Progenitor cell of endocrine pancreas (in vitro differentiated cells): ENCODE measurements around the gene DPH3. TPM values are rescaled to one million over a fixed set of nuclear protein-coding genes. Genes with fewer than 3 reads are reported as not detected.

Experiments
- DNase-seq: peaks from one replicate; pipeline ENCODE4 v3.0.0; 2021; ENCODE audit warnings: low spot score; ENCODE audit not compliant: unreplicated experiment
- H3K27ac Mint-ChIP-seq: 2 replicates; pipeline ENCODE4 v1.8.0; 2021; ENCODE audit warnings: mild to moderate bottlenecking, moderate library complexity, mixed read lengths
- H3K27me3 Mint-ChIP-seq: 2 replicates; pipeline ENCODE4 v1.8.0; 2021; ENCODE audit warnings: mixed read lengths
- H3K36me3 Mint-ChIP-seq: 2 replicates; pipeline ENCODE4 v1.8.0; 2022; ENCODE audit warnings: mixed read lengths; ENCODE audit not compliant: insufficient read depth
- H3K4me1 Mint-ChIP-seq: 2 replicates; pipeline ENCODE4 v1.8.0; 2021; ENCODE audit warnings: low read depth, mixed read lengths
- H3K4me3 Mint-ChIP-seq: 2 replicates; pipeline ENCODE4 v1.8.0; 2021; ENCODE audit warnings: low read depth, mild to moderate bottlenecking, moderate library complexity, mixed read lengths
- H3K9me3 Mint-ChIP-seq: 2 replicates; pipeline ENCODE4 v1.8.0; 2021; ENCODE audit warnings: low read depth, mixed read lengths
- total RNA-seq: library from RNA; stranded (reverse); gene quantifications from 2 replicates; pipeline ENCODE4 v1.2.1, GENCODE V29; 2021
- TF ChIP-seq, protein P1 (sequence below): fragments of 200-600 bp; sonication (generic); IDR thresholded peaks from one replicate; pipeline ENCODE4 v1.5.0; 2021; ENCODE audit warnings: antibody characterized with exemption, mild to moderate bottlenecking; ENCODE audit not compliant: unreplicated experiment

The DPH3 gene
- total RNA-seq, 1 donor from 2014 or later = 27.8 TPM

DNA sequence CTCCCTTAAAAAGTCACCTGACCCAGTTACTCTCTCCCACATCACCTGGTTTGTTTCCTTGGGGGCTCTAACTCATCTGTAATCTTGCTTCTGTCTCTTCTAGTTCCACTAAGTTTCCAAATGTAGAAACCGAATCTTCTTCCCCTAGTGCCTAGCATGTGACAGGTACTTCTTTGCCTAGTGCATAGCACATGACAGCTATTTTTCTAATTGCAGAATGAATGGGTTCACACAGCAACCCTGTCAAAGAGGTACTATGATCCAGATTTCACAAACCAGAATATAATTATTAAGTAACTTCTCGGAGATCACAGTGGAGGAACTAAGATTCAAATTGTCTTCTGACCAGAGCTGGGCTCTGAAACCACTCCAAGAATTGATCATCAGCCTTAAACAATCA lies 7.4 kb downstream of the DPH3 start:
- Mint-ChIP-seq H3K27ac (no peak overlapping the region), H3K4me3 (no peak overlapping the region), H3K36me3 (no peaks in the 10 kb centered on the region), H3K4me1 (peaks cover under 1% of the 10 kb centered on the region), H3K9me3 (no peaks in the 10 kb centered on the region), H3K27me3 (no peaks in the 10 kb centered on the region)
- TF ChIP-seq, protein P1, sequence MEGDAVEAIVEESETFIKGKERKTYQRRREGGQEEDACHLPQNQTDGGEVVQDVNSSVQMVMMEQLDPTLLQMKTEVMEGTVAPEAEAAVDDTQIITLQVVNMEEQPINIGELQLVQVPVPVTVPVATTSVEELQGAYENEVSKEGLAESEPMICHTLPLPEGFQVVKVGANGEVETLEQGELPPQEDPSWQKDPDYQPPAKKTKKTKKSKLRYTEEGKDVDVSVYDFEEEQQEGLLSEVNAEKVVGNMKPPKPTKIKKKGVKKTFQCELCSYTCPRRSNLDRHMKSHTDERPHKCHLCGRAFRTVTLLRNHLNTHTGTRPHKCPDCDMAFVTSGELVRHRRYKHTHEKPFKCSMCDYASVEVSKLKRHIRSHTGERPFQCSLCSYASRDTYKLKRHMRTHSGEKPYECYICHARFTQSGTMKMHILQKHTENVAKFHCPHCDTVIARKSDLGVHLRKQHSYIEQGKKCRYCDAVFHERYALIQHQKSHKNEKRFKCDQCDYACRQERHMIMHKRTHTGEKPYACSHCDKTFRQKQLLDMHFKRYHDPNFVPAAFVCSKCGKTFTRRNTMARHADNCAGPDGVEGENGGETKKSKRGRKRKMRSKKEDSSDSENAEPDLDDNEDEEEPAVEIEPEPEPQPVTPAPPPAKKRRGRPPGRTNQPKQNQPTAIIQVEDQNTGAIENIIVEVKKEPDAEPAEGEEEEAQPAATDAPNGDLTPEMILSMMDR = no peak
- DNase-seq = no peak

DNA sequence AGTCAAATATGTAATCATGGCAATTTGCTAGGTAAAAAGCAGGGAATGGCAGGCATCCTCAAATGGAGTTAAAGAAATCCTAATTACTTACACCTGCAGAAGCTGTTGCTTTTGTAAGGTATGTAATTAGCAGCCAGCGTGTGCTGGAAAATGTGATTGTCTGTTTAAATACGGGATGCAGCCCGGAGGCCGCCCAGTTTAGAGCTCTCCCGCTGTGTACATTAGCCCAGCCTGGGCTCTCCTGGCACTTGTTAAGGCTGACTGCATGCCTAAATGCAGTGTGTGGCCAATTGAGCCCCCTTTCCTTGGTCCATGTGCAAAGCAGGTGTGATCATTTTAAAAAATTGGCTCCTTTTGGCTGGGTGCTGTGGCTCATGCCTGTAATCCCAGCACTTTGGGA lies 9.0 kb downstream of the DPH3 start:
- no peak for DNase-seq

DNA sequence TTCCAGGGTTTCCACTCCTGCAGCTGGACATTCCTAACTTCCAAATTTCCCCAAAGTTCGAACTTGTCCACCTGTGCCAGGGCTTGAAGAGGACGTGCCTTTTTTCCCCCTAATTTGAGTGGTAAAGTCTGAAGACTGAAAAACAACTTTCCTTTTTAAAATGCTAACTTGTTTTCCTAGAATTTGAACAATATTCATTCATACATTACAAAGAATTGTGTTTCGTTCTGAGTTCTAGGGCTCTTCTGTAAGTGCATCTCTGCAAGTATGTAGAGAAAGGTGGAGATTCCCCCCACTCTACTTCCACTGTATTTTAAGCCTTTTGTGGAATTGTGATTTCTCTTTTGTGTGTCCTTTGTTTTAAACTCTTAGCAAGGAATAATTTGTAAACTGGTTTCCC lies 9.4 kb downstream of the DPH3 start:
- Mint-ChIP-seq H3K4me1 (peaks cover 4% of the 10 kb centered on the region), H3K27me3 (no peaks in the 10 kb centered on the region), H3K27ac (no peak overlapping the region), H3K9me3 (no peaks in the 10 kb centered on the region), H3K36me3 (no peaks in the 10 kb centered on the region), H3K4me3 (no peak overlapping the region)
- DNase-seq = no peak
- TF ChIP-seq, protein P1 = no peak

More for the DNA sequence above, 9.0 kb downstream of the DPH3 start:
- Mint-ChIP-seq H3K27me3 (no peaks in the 10 kb centered on the region), H3K4me1 (peaks cover 4% of the 10 kb centered on the region), H3K4me3 (no peak overlapping the region), H3K27ac (no peak overlapping the region), H3K9me3 (no peaks in the 10 kb centered on the region), H3K36me3 (no peaks in the 10 kb centered on the region)
- TF ChIP-seq, protein P1 = no peak

DNA sequence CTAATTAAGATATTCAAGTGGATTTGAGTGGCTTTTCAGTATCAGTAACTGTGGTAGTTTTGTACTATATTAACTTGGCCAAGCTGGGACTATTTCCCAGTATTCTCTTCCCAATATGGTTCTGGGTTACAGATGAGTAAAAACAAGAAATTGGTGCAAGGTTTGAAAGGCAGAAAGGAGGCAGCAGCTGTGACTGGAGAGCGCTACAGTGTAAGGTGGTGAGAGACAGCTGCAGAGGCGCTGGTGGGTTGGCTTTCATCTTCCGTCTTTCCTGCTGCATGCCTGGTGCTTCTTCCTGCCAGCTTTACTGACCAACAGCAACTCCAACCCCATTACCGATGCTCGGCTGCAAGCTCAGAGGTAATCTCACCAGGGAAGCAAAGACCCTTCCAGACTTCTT lies 9.8 kb downstream of the DPH3 start:
- Mint-ChIP-seq H3K36me3 (no peaks in the 10 kb centered on the region), H3K9me3 (no peaks in the 10 kb centered on the region), H3K4me3 (no peak overlapping the region), H3K4me1 (peaks cover 4% of the 10 kb centered on the region), H3K27me3 (no peaks in the 10 kb centered on the region), H3K27ac (no peak overlapping the region)
- no peak for DNase-seq
- TF ChIP-seq, protein P1 = no peak

GRCh38 chr3:16253601-16254000 lies 11.1 kb downstream of the DPH3 start:
- no peaks in the 10 kb centered on the region for H3K36me3 Mint-ChIP-seq
- peaks cover 4% of the 10 kb centered on the region for H3K4me1 Mint-ChIP-seq
- H3K27me3 Mint-ChIP-seq = no peaks in the 10 kb centered on the region
- H3K4me3 Mint-ChIP-seq = no peak overlapping the region
- TF ChIP-seq, protein P1 = no peak
- H3K27ac Mint-ChIP-seq = no peak overlapping the region
- H3K9me3 Mint-ChIP-seq = no peaks in the 10 kb centered on the region
- no peak for DNase-seq
